AG04450 (cell line): ENCODE results near the gene RABIF. TPM values are rescaled to one million over a fixed set of nuclear protein-coding genes. Genes with fewer than 3 reads are reported as not detected.
A peak's percentile ranks its signal among the peaks of the same experiment; 100 is the strongest.
"Not testable (repeated sequence)": the region's sequence is repeated elsewhere in the genome, so short reads cannot be mapped to it uniquely, and the experiment has no call there.

Experiments
- CTCF ChIA-PET: fragments of 300-600, 350-600 bp; formaldehyde crosslinking; extraction: SDS; loops from one replicate; lab custom pipeline; 2022; ENCODE audit warnings: antibody characterized with exemption, inconsistent platforms; lab: Charles Lee
- POLR2A ChIA-PET: fragments of 350-600 bp; formaldehyde crosslinking; extraction: SDS; loops from one replicate; lab custom pipeline; 2021; ENCODE audit warnings: antibody characterized with exemption, inconsistent platforms; lab: Yijun Ruan, JAX
- DNase-seq: peaks from one replicate; pipeline ENCODE4 v3.0.0-alpha.2; 2011; ENCODE audit warnings: low read depth, low spot score
- H3K27ac ChIP-seq: one replicate; pipeline ENCODE4 v1.5.1; 2012; ENCODE audit warnings: low read depth, low read length, control low read depth
- H3K27me3 ChIP-seq: one replicate; pipeline ENCODE4 v1.6.0; 2012; ENCODE audit warnings: low read length; ENCODE audit not compliant: control insufficient read depth, insufficient read depth
- H3K4me3 ChIP-seq: 2 replicates; pipeline ENCODE4 v1.5.1; 2011; ENCODE audit warnings: mild to moderate bottlenecking, low read depth, low read length, control low read depth
- H3K9me3 ChIP-seq: 2 replicates; pipeline ENCODE4 v1.5.1; 2012; ENCODE audit warnings: low read length; ENCODE audit not compliant: control insufficient read depth, insufficient read depth
- polyA plus RNA-seq: library from polyadenylated mRNA; depleted of rRNA; stranded (reverse); fragments of >200 nt; gene quantifications from 2 replicates; pipeline ENCODE4 v1.2.3, GENCODE V29; 2011; rRNA removed
- small RNA-seq: library from RNA; depleted of rRNA; stranded (forward); fragments of <200 nt; gene quantifications from one replicate; pipeline ENCODE3, GENCODE V24; 2012; ENCODE audit warnings: low read depth; ENCODE audit not compliant: insufficient read length
- TF ChIP-seq, protein P1 (sequence below): IDR thresholded peaks from 2 replicates; pipeline ENCODE4 v1.5.1; 2011; ENCODE audit warnings: low read depth, low read length, control low read depth, inconsistent platforms

The RABIF gene
- polyA plus RNA-seq, 1 experiment, result 12.6 TPM

DNA sequence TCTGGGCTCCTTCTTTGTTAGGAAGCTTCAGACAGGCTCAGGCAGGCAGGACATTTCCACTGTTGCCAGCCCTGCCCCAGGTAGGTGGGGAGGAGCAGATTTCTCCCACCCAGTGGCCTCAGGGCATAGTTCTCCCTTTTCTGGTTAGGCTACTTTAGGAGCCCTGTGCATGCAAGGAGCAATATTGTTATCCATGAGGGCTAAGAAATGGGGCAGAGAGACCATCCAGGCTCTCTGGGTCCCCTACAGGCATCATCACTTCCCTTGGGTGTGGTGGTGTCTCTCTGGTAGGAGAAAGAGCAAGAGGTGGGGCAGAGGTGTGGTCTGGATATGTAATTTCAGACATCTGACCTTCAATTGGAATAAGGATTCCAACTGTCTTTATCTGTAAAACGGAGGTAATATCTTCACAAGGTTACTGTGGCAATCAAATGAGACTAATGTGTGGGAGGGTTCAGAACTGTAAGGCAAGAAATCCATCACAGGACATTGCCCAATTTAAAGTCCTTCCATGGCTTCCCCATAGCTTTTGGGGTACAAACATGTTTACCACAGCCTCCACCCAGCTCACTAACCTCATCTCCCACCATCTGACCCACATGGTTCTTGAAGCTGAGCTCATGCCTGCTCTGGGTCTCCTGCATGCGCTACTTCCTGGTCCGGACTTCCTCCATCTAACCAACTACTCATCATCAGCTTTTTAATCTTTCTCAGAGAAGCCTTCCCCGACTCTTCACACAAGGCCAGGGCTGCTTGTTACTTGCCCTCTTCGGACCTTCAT, 52.1 kb downstream of the RABIF start:
- ChIA-PET POLR2A (no interaction called here), CTCF (no interaction called here)
- Histone ChIP-seq H3K4me3 (no peak overlapping the region), H3K9me3 (no peaks in the 10 kb centered on the region), H3K27me3 (peaks cover 32% of the 10 kb centered on the region), H3K27ac (no peak overlapping the region)
- TF ChIP-seq, protein P1, sequence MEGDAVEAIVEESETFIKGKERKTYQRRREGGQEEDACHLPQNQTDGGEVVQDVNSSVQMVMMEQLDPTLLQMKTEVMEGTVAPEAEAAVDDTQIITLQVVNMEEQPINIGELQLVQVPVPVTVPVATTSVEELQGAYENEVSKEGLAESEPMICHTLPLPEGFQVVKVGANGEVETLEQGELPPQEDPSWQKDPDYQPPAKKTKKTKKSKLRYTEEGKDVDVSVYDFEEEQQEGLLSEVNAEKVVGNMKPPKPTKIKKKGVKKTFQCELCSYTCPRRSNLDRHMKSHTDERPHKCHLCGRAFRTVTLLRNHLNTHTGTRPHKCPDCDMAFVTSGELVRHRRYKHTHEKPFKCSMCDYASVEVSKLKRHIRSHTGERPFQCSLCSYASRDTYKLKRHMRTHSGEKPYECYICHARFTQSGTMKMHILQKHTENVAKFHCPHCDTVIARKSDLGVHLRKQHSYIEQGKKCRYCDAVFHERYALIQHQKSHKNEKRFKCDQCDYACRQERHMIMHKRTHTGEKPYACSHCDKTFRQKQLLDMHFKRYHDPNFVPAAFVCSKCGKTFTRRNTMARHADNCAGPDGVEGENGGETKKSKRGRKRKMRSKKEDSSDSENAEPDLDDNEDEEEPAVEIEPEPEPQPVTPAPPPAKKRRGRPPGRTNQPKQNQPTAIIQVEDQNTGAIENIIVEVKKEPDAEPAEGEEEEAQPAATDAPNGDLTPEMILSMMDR, result no peak
- DNase-seq, result no peak

DNA sequence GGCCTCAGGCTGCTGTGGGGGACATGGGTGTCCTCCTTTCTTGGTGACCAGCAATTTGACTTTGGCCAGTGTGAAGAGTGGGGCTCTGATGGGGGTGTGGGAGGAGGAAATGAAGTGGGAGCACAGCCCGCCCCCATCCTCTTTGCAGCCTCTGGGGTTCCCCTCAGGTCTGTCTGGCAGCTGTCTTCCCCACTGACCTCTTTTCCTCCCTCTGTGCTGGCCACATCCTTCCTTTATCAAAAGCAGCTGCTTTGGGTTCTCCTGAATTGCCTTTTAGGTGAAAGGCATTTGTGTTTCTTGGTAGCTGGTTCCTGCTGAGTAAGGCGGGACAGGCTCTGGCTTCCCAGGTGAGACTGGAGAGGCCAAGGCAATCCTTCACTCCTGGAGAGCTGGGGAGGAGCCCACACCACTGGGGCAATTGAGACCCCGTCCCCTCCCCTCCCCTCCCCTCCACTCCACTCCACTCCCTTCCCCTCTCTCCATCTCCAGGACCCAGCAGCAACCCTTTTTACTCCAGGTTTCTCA, 53.3 kb downstream of the RABIF start:
- CTCF ChIA-PET, result interaction anchor here (0.8 kb wide), 1 partner anchor 17 kb away, joined by 3 read pairs; no protein-coding TSS in a partner anchor
- POLR2A ChIA-PET, result interaction anchor here (1.0 kb wide), 1 partner anchor 25 kb away, joined by 3 read pairs; the partner anchor contains the start of gene PCAT6

DNA sequence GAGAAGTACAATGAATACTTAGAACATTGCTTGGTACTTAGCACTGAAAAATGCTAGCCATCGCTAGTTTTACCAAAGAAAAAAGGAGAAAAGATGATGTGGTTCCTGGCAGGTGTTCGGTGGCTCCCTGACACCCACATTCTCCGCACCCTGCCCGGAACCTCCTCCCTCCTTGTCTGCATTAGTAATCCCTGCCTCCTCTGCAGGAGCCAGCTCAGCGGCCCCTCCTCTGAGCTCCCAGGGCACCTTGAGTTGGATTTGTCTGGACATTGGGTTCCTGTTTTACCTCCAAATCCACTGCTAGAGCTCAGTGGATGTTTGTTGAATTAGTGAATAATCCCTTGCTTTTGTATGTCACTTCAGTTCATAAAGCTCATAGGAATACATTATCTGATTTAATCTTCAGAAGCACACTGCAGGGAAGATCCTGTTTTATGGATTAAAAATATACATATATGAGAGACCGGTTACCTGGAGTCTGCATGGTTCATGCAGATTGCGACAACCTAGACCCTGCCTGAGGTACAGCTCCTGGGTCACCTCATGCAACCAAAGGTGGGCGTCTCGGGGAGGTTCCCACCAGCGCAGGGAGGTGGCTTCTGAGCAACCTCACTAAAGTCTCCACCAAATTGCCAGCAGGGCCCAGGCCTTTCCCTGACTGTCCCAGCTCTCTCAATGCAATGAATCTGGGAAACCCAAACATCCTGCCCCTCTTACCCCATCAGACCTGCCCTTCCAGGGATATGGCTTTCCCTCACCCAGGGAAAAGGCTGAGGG, 54.0 kb downstream of the RABIF start:
- no peak for DNase-seq
- TF ChIP-seq, protein P1, result no peak
- ChIA-PET POLR2A (interaction anchor here (1.0 kb wide), 1 partner anchor 24 kb away, joined by 3 read pairs; the partner anchor contains the start of gene PCAT6), CTCF (no interaction called here)
- Histone ChIP-seq H3K9me3 (no peaks in the 10 kb centered on the region), H3K27me3 (peaks cover 30% of the 10 kb centered on the region), H3K4me3 (no peak overlapping the region), H3K27ac (peak overlapping the region; percentile 11)

More for the DNA sequence above, 53.3 kb downstream of the RABIF start:
- Histone ChIP-seq H3K4me3 (no peak overlapping the region), H3K27ac (no peak overlapping the region), H3K9me3 (no peaks in the 10 kb centered on the region), H3K27me3 (peaks cover 30% of the 10 kb centered on the region)
- TF ChIP-seq, protein P1, result no peak
- DNase-seq, result no peak

DNA sequence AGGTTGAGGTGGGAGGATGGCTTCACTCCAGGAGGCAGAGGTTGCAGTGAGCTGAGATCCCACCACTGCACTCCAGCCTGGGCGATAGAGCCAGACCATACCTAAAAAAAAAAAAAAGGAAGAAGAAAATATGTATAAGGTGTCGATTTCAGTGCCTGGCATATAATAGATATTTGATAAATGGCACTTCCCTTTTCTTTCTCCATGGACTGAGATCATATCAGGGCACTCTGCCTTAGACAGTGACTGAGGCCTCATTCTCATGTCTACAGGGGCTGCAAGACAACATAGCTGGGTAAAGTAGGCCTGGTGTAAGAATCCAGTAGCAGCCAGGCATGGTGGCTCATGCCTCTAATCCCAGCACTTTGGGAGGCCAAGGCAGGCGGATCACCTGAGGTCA, 57.0 kb downstream of the RABIF start:
- no peak for DNase-seq
- no peak overlapping the region for H3K27ac ChIP-seq
- H3K27me3 ChIP-seq, result peaks cover 21% of the 10 kb centered on the region
- H3K9me3 ChIP-seq, result no peaks in the 10 kb centered on the region
- TF ChIP-seq, protein P1, result no peak
- CTCF ChIA-PET, result no interaction called here
- H3K4me3 ChIP-seq, result no peak overlapping the region
- POLR2A ChIA-PET, result interaction anchor here (0.6 to 0.7 kb wide), 2 partner anchors 216 to 489 kb away, joined by 5 to 9 read pairs; no protein-coding TSS in a partner anchor

DNA sequence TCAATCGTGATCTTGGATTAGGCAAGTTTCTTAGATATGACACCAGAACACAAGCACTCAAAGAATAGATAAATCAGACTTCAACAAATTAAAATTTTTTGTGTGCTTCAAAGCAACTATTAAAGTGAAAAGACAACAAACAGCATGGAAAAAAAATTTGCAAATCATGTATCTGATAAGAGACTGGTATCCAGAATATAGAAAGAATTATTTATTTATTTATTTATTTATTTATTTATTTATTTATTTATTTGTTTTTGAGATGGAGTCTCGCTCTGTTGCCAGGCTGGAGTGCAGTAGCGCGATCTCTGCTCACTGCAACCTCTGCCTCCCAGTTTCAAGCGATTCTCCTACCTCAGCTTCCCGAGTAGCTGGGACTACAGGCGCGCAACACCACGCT, 59.7 kb downstream of the RABIF start:
- H3K9me3 ChIP-seq, DNase-seq, CTCF ChIA-PET, H3K4me3 ChIP-seq, H3K27ac ChIP-seq, POLR2A ChIA-PET, H3K27me3 ChIP-seq: not testable (repeated sequence)

Small RNA genes within 50 kb of the gene (small RNA-seq; reads per million reads assigned to genes)
- not detected for gene RF00019

Other genes with a start within 250 kb of the RABIF start
- gene SYT2, start 178.7 kb downstream of the RABIF start, polyA plus RNA-seq, result 0.01 and 0.04 TPM in 2 replicates
- 62.7 and 79.1 TPM in 2 replicates for gene KDM5B, start 80.7 kb downstream of the RABIF start, polyA plus RNA-seq
- gene PCAT6, start 78.2 kb downstream of the RABIF start, polyA plus RNA-seq, result 3.0 and 4.0 TPM in 2 replicates
- 42.3 and 54.2 TPM in 2 replicates for gene KLHL12, start 38.1 kb upstream of the RABIF start, polyA plus RNA-seq
- gene ADIPOR1, start 69.2 kb upstream of the RABIF start, polyA plus RNA-seq, result 120 and 124 TPM in 2 replicates
- gene CYB5R1, start 78.1 kb upstream of the RABIF start, polyA plus RNA-seq, result 43.6 and 44.8 TPM in 2 replicates
- 91.5 and 93.4 TPM in 2 replicates for gene TMEM183A, start 118.2 kb upstream of the RABIF start, polyA plus RNA-seq
- gene PPFIA4, start 137.3 kb upstream of the RABIF start, polyA plus RNA-seq, result 0.82 and 1.5 TPM in 2 replicates
- gene MYOG, start 196.9 kb upstream of the RABIF start, polyA plus RNA-seq, result not detected in 2 replicates
- 1.7 and 2.1 TPM in 2 replicates for gene ADORA1, start 238.6 kb upstream of the RABIF start, polyA plus RNA-seq